Left renal cortex interstitium (tissue), 4 donors: ENCODE data around the gene DUSP16. TPM values are rescaled to one million over a fixed set of nuclear protein-coding genes. Genes with fewer than 3 reads are reported as not detected.

Experiments
- DNase-seq, 4 donors: peaks; one replicate each; pipeline ENCODE4 v3.0.0-alpha.2; 2013; ENCODE audit warnings: low read depth in 4 of 4, low spot score in 2 of 4, missing footprints in 1 of 4
- polyA plus RNA-seq, 4 donors: library from polyadenylated mRNA; unstranded; fragments of 120-200 nt; gene quantifications; one replicate each; pipeline ENCODE4 v1.2.1, GENCODE V29; 2013; ENCODE audit not compliant: insufficient read length in 4 of 4

Gene DUSP16
- polyA plus RNA-seq, 4 donors: 23.8 to 27.7 (median 25.7) TPM

GRCh38 chr12:12446786-12447185 lies 115.9 kb downstream of the DUSP16 start:
- no peak for DNase-seq

GRCh38 chr12:12445882-12446181 lies 116.8 kb downstream of the DUSP16 start:
- DNase-seq: no peak

GRCh38 chr12:12445165-12445881 lies 117.3 kb downstream of the DUSP16 start:
- DNase-seq: no peak

- peak in 2 of 4 donors; percentile 13 to 41 for DNase-seq
These were observed 119.2 kb downstream of the DUSP16 start for GRCh38 chr12:12443431-12443878.

GRCh38 chr12:12442548-12443071 lies 120.1 kb downstream of the DUSP16 start:
- DNase-seq: no peak

- no peak for DNase-seq
These were observed 120.7 kb downstream of the DUSP16 start for GRCh38 chr12:12441843-12442461.

GRCh38 chr12:12441429-12441807 lies 121.2 kb downstream of the DUSP16 start:
- no peak for DNase-seq

- DNase-seq: no peak
These were observed 121.8 kb downstream of the DUSP16 start for GRCh38 chr12:12440784-12441428.

- no peak for DNase-seq
These were observed 123.0 kb downstream of the DUSP16 start for GRCh38 chr12:12439636-12440035.

GRCh38 chr12:12436831-12437345 lies 125.8 kb downstream of the DUSP16 start:
- no peak for DNase-seq

GRCh38 chr12:12433203-12433731 lies 129.4 kb downstream of the DUSP16 start:
- DNase-seq: no peak

GRCh38 chr12:12432364-12432763 lies 130.3 kb downstream of the DUSP16 start:
- no peak for DNase-seq

- no peak for DNase-seq
These were observed 133.6 kb downstream of the DUSP16 start for GRCh38 chr12:12428961-12429657.

- DNase-seq: no peak
These were observed 134.6 kb downstream of the DUSP16 start for GRCh38 chr12:12428047-12428446.

- no peak for DNase-seq
These were observed 135.1 kb downstream of the DUSP16 start for GRCh38 chr12:12427568-12427967.

- no peak for DNase-seq
These were observed 137.0 kb downstream of the DUSP16 start for GRCh38 chr12:12425616-12426015.

GRCh38 chr12:12425001-12425400 lies 137.7 kb downstream of the DUSP16 start:
- DNase-seq: no peak
